CD4-positive, alpha-beta T cell treated with Interferon alpha-2 for 1 hour (primary cell): ENCODE data around the gene CCNL1.

Experiments used
- DNase-seq, 2 donors: peaks; one replicate each; pipeline ENCODE4 v3.0.0-alpha.2; 2020 to 2022

The CCNL1 gene

GRCh38 chr3:157142315-157142714, 17.6 kb downstream of the CCNL1 start:
- DNase-seq: no peak

- DNase-seq: no peak
Measured at GRCh38 chr3:157139938-157140534, 19.9 kb downstream of the CCNL1 start.

DNA sequence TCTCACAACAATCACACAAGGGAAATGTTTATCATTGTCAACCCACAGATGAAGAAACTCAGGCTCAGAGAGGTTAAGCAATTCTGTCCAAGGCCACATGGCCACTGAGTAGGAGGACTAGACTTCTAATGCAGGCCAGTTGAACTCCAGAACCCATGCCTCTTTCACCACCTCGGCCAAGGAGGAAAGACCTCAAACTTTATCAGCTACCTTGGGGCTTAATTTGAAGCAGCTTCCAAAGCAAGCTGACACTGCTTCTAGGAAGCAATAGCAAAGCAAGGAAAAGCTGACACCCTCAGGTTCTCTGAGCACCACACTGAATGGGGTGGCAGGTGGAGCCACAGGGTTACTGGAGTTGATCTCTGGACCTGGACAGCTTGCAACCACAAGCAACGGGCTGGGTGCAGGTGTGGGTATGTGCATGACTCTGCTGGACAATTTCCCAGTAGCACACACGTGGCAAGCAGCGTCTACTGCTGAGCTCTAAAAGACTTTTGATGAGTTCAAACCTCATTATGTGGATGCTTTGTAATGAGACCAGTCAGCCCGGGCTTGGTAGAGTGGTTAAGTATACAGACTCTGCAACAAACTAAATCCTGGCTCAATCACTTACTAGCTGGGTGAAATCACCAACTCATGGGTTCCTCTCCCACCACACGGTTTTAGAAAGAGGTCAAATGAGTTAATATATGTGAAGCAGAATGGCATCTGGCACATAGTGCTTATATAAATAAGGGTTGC, 23.1 kb downstream of the CCNL1 start:
- DNase-seq: no peak

GRCh38 chr3:157135671-157136396, 24.1 kb downstream of the CCNL1 start:
- no peak for DNase-seq

GRCh38 chr3:157134620-157135191, 25.2 kb downstream of the CCNL1 start:
- DNase-seq: peak in 1 of 2 donors; percentile 32

DNA sequence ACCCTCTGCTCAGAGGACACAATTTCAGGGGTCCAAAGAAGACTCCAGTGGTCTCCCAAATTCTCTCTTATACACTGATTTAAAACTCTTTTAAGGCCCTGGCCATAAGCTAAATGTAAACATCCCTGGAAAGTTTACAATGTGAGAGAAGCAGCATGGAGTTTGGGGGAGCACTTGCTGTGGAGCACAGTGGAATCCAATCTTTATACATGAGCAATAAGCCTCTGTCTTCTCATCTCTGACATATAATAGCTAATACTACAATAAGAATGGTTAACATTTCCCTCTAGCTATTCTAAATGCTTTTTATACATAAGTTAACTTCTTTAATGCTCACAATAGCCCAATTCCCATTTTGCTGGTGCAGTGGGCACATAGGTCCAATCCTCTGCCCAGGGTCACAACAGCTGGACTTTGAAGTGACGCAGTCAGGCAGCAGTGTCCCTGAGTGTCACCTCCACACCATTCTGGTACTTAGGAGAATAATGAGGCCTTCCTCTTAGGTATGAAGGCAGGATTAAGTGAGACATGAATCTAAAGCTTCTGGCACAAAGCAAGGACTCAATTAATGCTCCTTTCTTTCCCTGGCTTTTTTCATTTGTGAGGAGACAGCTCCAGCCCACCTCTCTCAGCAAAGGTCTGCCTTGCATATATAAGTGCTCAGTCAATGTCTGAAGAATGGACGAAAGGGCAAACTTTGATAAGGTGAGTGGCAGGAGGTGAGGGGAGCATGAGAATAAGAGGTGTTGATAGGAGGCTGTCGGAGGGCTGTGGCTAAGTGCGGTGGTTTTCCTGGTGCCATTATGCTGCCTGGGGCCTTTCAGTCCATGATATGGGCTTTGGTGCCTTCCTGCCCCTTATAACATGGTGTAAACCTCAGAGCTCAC, 26.3 kb downstream of the CCNL1 start:
- DNase-seq: no peak

DNA sequence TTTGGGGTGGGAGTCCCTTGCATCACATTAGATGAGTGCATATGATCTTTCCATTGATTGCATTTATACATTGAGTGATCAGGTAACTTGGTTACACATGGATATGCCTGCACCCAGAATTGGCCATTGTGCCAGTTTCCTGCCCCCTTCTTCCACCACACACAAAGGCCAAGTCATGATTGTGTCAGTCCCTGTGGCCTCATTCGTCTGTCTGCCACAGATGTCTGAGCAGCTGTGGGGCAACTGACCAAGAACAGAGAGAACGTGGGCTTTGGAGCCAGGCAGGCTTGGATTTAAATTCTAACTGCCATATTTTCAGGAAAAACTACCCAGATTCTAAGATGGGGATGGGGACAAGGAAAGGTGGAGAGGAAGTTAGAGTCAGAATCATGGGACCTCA, 27.0 kb downstream of the CCNL1 start:
- no peak for DNase-seq

- DNase-seq: no peak
Measured at GRCh38 chr3:157132341-157132740, 27.6 kb downstream of the CCNL1 start.

DNA sequence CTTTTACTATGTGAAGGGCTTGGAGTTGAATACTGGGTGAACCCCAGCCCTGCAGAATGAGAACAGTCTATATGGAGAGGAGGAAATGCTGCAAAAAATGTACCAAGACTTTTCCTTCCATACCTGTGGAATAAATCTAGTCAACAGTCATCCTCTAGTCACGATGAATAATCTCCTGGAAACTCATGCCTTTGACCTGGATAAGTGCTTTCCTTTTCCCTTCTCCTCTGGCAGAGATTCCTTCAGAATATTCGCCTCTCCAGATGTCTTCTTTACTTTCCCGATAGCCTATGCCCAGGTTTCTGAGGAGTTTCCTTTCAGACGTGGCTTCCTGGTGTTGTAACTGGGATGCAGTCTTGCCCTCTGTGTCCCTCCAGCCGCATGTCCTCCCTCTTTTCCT, 28.1 kb downstream of the CCNL1 start:
- DNase-seq: no peak

- DNase-seq: peak; percentile 76 to 85
Measured at GRCh38 chr3:157130467-157131251, 29.3 kb downstream of the CCNL1 start.

- peak in 1 of 2 donors; percentile 43 for DNase-seq
Measured at GRCh38 chr3:157129803-157130466, 30.0 kb downstream of the CCNL1 start.

DNA sequence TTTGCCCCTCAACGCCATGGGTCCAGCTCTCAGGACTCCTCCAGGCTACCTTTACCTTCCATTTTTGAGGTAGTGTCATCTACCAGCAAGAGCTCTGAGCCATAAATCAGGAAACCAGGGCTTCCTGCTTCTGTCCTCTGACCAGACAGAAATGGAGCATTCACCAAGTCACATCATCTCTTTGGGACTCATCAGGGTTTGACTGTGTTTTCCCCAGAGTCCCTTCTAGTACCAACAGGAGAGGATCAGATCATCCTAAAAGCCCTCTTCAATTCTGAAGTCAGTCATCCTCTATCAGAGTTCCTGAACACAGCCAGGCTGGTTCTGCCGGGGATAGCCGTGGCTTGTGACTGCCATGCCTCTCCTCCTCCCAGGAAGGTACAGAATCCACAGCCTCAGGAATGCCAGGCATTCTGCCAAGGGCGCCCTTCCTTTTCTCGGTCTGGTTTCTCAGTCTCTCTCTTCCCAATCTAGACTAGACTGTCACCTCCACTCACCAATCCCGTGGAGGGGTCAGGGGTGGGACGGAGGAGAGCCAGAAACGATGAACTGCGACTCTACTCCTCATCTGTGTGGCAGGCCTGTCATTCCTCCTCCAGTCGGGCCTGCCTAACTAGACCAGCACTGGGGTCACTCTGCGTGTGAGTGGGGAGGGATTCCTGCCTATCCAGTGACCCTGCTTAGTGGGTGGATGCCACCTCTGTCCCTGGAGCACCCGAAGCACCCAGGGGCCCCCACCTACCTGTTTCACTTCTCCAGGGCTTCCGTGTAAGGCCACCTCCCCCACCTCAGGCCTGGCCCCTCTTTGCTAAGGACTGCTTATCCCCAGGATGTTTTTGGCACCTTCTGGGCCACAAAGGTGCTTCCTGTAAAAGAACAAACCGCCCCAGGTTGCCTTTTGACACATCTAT, 30.9 kb downstream of the CCNL1 start:
- DNase-seq: peak; percentile 47 to 76

GRCh38 chr3:157127831-157128767, 31.8 kb downstream of the CCNL1 start:
- peak; percentile 74 to 83 for DNase-seq

DNA sequence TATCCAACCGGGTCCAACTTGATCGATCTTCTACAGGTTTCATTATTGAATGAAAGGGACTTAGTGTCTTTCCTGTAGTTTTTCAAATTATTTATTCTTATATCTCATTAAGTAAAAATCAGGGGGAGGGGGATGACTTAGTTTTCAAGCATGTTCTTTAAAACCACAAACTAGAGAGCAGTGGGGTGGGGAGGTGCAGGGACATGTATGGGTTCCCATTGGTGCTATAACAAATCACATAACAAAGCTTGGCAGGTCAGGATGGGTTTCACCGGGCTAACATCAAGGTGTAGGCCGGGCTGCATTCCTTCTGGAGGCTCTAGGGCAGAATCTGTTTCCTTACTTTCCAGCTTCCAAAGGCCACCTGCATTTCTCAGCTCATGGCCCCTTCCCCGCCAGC, 32.7 kb downstream of the CCNL1 start:
- DNase-seq: no peak

DNA sequence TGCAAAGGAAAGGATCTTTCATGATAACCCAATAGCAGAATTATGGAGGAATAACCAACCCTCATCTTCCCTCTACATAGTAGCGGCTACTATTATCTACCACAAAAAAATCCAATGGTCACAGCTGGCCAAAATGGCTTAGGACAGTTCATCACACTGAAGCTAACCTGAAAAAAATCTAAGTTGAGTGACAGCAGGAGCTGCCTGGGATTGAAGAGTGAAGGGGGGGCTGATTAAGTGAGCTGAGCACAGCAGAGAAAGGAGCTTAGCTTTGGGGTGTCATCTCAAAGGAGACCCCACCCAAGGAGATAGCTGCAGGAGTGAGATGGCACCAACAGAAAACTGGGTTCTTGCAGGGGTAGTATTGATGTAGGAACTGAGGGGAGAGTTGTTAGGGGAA, 33.6 kb downstream of the CCNL1 start:
- no peak for DNase-seq

DNA sequence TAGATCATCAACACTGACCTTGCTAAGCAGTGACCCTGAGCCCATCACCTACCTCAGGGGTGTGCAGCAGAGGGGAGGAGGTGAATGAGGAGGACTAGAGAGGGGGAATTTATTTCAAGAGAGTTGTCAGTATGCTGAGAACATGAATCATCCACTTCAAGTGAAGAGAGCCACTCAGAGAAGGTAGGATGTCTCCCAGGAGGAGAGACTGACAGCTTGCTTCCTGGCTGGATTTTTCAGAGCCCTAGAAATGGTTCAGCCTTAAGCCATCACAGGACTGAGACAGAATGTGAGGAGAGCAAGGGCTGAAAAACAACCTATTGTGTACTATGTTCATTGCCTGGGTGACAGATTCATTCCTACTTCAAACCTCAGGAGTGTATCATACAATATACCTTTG, 34.8 kb downstream of the CCNL1 start:
- no peak for DNase-seq

- DNase-seq: no peak
Measured at GRCh38 chr3:157123621-157124020, 36.3 kb downstream of the CCNL1 start.

GRCh38 chr3:157122832-157123427, 37.0 kb downstream of the CCNL1 start:
- DNase-seq: no peak

DNA sequence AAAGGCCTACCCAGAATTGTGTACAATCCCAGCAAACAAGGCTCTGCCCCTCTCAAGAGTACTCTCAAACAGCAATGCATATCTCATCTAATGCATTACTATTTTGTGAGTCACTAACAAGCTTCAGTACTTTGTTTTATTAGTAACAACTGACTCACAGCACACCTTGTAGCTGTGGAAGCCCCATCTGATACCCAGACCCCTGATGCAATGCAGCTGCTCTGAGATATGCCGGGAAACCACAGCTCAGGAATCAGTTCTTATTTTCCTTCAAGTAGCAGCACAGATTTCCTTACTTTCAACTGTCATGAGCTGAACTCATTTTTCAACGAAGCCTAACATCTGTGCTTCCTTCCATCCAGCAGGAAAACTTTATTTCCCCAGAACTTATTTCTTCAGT, 37.8 kb downstream of the CCNL1 start:
- DNase-seq: no peak
